Measurements from ENCODE around the gene SBF2. TPM values are rescaled to one million over a fixed set of nuclear protein-coding genes. Genes with fewer than 3 reads are reported as not detected.

Gene SBF2
- total and polyA plus RNA-seq, 9 of the 15 experiments (the other 6 are each of a cell fraction or from before 2014, with no cell fraction given) = 0.80 to 9.5 (median 5.0) TPM

- TF ChIP-seq IRF9 (tag; IDR thresholded peaks at IDR 0.05) = no peak
- no peak for TF ChIP-seq ZBTB12 (CRISPR knock-in tag; IDR thresholded peaks at IDR 0.05)
- TF ChIP-seq TAF7 (tag; IDR thresholded peaks at IDR 0.05) = no peak
- TF ChIP-seq ZNF512 (tag; IDR thresholded peaks at IDR 0.05) = no peak
- TF ChIP-seq MBD1 (CRISPR knock-in tag; IDR thresholded peaks at IDR 0.05) = no peak
- TF ChIP-seq ZNF41 (CRISPR knock-in tag; conservative IDR thresholded peaks at IDR 0.05) = no peak
- TF ChIP-seq BCL6 (CRISPR knock-in tag; IDR thresholded peaks at IDR 0.05) = no peak
- no peak for TF ChIP-seq ZNF511 (CRISPR knock-in tag; IDR thresholded peaks at IDR 0.05)
Measured at GRCh38 chr11:10029386-10030121, 264.5 kb downstream of the SBF2 start (continued).
